GM10266 (cell line): ENCODE results near the gene B3GALNT2.

Source experiments
- DNase-seq: peaks from one replicate; pipeline ENCODE4 v3.0.0; 2012; ENCODE audit errors: extremely low spot score
- TF ChIP-seq, protein P1 (sequence below): IDR thresholded peaks from 2 replicates; pipeline ENCODE4 v1.5.1; 2012; ENCODE audit warnings: mild to moderate bottlenecking, low read depth; ENCODE audit not compliant: control insufficient read depth, insufficient read depth; ENCODE audit errors: missing control alignments

B3GALNT2 gene

DNA sequence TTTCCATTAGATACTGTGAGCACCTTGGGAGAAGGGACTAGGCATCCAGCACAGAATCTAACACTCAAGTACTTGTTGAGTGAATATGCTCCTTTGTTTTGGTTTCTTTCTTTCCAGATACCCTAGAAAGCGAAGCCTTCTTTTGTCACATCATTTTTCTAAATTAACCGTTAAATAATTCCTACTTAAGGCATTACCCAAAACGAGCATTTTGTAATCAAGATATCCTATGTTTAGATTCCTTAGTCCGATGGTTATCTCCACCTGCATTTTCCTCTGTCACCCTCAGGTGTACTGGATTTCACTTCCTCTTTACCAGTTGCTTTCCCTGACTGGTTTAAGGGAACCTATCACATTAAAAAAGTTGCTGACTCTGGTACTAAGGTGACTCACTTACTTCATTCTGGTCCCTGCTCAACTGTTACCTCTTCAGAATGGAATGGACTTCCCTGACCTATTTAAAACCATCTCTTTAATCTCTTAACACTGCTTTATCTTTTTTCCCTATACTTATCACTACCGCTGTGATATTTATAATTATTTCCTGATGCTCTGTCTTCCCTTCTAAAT, 3.2 kb downstream of the B3GALNT2 start:
- TF ChIP-seq, protein P1, sequence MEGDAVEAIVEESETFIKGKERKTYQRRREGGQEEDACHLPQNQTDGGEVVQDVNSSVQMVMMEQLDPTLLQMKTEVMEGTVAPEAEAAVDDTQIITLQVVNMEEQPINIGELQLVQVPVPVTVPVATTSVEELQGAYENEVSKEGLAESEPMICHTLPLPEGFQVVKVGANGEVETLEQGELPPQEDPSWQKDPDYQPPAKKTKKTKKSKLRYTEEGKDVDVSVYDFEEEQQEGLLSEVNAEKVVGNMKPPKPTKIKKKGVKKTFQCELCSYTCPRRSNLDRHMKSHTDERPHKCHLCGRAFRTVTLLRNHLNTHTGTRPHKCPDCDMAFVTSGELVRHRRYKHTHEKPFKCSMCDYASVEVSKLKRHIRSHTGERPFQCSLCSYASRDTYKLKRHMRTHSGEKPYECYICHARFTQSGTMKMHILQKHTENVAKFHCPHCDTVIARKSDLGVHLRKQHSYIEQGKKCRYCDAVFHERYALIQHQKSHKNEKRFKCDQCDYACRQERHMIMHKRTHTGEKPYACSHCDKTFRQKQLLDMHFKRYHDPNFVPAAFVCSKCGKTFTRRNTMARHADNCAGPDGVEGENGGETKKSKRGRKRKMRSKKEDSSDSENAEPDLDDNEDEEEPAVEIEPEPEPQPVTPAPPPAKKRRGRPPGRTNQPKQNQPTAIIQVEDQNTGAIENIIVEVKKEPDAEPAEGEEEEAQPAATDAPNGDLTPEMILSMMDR: no peak
- DNase-seq: no peak

DNA sequence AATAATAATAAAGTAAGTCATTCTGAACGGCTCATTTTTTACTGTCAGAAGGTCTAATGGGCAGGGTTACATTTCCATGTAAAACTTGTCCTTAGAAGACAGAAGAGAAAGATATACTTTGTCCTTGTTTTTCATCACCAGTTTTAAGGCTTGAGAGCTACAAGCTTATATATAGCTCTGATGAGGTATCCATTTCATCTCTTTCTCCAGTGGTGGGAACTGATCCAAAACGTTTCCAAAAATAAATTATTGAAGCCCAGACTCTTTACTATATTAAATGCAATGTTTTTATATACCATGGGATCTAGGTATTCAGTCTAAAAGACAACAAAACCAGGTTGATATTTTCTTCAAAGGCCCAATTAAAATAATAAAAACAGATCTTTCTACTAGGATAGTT, 8.7 kb downstream of the B3GALNT2 start:
- TF ChIP-seq, protein P1: no peak
- no peak for DNase-seq

DNA sequence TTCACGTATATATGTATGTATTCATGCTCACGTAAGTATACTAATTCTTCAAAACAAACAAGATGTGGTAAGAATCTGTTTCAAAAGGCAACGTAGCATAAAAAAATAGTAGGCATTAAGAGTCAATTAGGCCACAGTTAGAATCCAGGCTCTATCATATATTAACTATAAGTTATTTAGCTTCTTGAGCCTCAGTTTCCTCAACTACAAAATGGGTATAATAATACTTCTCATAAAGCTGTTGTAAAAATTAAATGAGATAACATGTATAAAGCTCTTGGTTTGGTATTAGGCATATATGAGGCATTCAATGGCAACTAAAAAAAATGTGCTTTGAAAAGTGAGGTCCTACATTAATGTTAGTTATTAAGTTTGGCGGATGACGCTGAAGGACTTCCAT, 9.2 kb downstream of the B3GALNT2 start:
- no peak for DNase-seq
- TF ChIP-seq, protein P1: no peak

DNA sequence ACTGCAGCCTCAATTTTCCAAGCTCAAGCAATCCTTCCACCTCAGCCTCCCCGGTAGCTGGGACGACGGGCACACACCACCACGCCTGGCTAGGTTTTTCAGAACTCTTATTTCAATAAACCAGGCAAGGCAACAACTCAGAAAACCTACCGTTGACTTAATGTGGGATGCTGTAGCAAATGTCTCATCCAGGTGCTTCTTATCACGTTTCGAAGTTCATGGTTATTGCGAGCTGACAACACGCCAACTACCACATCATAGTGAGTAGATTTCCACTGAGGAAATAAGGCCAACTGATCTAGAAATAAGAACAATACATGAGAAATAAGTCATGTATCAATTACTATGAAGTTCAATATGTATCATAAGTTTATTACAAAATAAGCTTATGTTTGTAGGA, 9.7 kb downstream of the B3GALNT2 start:
- TF ChIP-seq, protein P1: no peak
- no peak for DNase-seq

DNA sequence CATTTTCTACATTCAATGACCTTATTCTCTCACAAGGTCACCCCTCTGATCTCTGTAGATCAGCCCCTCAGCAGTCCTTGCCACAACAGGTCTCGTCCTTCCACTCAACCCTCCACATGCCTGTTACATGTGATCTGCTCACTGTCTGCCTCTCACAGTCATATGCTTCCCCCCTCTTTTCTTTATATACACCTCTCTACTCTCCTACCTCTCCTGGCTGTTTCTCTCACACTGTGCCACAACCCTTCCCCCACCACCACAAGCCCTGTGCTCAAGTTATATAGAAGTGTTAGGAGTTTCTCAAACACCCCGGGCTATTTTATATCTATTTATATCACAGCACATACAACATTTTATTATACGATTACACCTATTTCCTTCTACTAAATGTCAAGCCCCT, 12.6 kb downstream of the B3GALNT2 start:
- no peak for DNase-seq
- TF ChIP-seq, protein P1: no peak

DNA sequence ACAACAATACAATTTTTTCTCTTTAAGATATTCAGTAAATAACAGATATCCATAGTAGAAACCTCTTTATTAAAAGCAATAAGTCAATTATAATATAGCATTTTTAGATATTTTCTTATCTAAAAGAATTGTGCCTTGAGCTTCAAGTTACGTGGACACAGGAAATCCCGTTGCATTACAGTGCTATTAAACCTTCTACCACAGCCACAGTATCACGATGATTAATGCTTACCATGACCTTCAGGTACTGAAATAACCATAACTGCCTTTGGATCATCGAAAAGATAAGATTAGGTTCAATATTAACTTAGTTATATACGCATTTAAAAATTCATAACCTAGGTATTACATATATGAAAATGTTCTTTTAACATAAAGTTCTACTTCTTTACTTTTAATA, 17.9 kb downstream of the B3GALNT2 start:
- TF ChIP-seq, protein P1: no peak
- DNase-seq: no peak

DNA sequence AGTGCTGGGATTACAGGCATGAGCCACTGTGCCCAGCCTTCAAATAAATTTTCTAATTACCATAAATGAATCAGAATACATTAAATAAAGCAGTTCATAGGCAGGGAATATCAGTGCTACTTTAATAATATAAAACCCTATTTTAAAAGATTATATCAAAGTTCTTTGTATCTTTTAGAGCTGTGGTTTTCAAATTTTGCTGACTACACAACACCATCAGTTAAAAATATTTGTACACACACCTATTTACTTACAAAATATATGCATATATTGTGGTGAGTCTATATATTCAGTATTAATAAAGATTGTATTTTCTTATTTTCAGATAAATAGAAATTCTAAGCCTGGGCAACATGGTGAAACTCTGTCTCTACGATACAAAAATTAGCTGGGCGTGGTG, 18.7 kb downstream of the B3GALNT2 start:
- TF ChIP-seq, protein P1: no peak
- no peak for DNase-seq
